Suprapubic skin (tissue), 4 donors: ENCODE measurements around the gene PACS2. TPM values are rescaled to one million over a fixed set of nuclear protein-coding genes. Genes with fewer than 3 reads are reported as not detected.
A peak's percentile ranks its signal among the peaks of the same experiment; 100 is the strongest.

Source experiments
- DNase-seq, 2 donors: peaks; one replicate each; pipeline ENCODE4 v3.0.0-alpha.2; 2019; ENCODE audit warnings: low spot score in 2 of 2
- H3K27ac ChIP-seq: fragments of 200-600 bp; sonication (generic); one replicate; pipeline ENCODE4 v1.5.1; 2019
- H3K27me3 ChIP-seq: fragments of 200-600 bp; sonication (generic); one replicate; pipeline ENCODE4 v1.5.1; 2019
- H3K36me3 ChIP-seq: fragments of 200-600 bp; sonication (generic); one replicate; pipeline ENCODE4 v1.5.1; 2019
- H3K4me1 ChIP-seq: fragments of 200-600 bp; sonication (generic); one replicate; pipeline ENCODE4 v1.5.1; 2019
- H3K4me3 ChIP-seq: fragments of 200-600 bp; sonication (generic); one replicate; pipeline ENCODE4 v1.5.1; 2019; ENCODE audit warnings: mild to moderate bottlenecking
- H3K9me3 ChIP-seq: fragments of 200-600 bp; sonication (generic); one replicate; pipeline ENCODE4 v1.5.1; 2019
- CTCF ChIP-seq, 2 donors: fragments of 200-600 bp in 1 of 2; fragments of 450-650 bp in 1 of 2; sonication (generic) in 1 of 2; IDR thresholded peaks; one replicate each; pipeline ENCODE4 v1.5.1; 2016 to 2019; ENCODE audit warnings: antibody characterized with exemption in 2 of 2, mild to moderate bottlenecking in 1 of 2, moderate library complexity in 1 of 2
- EP300 ChIP-seq: sonication (generic); formaldehyde crosslinking; IDR thresholded peaks from one replicate; pipeline ENCODE4 v1.6.1; 2017; ENCODE audit warnings: antibody characterized with exemption
- POLR2A ChIP-seq, 2 donors: fragments of 450-650 bp; IDR thresholded peaks; one replicate each; pipeline ENCODE4 v1.6.1; 2017; ENCODE audit warnings: antibody characterized with exemption in 2 of 2, mild to moderate bottlenecking in 2 of 2, moderate library complexity in 2 of 2
- POLR2AphosphoS5 ChIP-seq, 3 donors: sonication (generic); formaldehyde crosslinking; IDR thresholded peaks; one replicate each; pipeline ENCODE4 v1.6.1; 2017; ENCODE audit warnings: antibody characterized with exemption in 3 of 3
- WGBS: methylation state at CpG from one replicate; pipeline ENCODE4 v1.1.5; 2018; 5-methylcytosine and 5-hydroxymethylcytosine counted together
- total RNA-seq, 4 donors: library from RNA; depleted of rRNA; stranded (reverse); fragments of >200 nt; gene quantifications; one replicate each; pipeline ENCODE4 v1.1.0, GENCODE V29; 2016

Gene PACS2
- total RNA-seq, 4 donors from 2014 or later, result 41.9 to 100 (median 66.6) TPM

GRCh38 chr14:105388110-105388951, 73.8 kb downstream of the PACS2 start:
- Histone ChIP-seq H3K4me3 (no peak overlapping the region), H3K36me3 (peaks cover 53% of the 10 kb centered on the region), H3K27ac (peak overlapping the region; percentile 42), H3K27me3 (no peaks in the 10 kb centered on the region), H3K9me3 (no peaks in the 10 kb centered on the region), H3K4me1 (peaks cover 49% of the 10 kb centered on the region)
- no peak for DNase-seq
- TF ChIP-seq POLR2AphosphoS5 (IDR thresholded peaks at IDR 0.05), result no peak
- no peak for TF ChIP-seq EP300
- TF ChIP-seq CTCF (IDR thresholded peaks at IDR 0.05), result no peak
- TF ChIP-seq POLR2A (IDR thresholded peaks at IDR 0.05), result no peak
- 88% methylated on average over 11 of the region's 25 CpGs for WGBS

- Histone ChIP-seq H3K27me3 (no peaks in the 10 kb centered on the region), H3K36me3 (peaks cover 47% of the 10 kb centered on the region), H3K9me3 (no peaks in the 10 kb centered on the region), H3K27ac (peak overlapping the region; percentile 42), H3K4me3 (no peak overlapping the region), H3K4me1 (peaks cover 46% of the 10 kb centered on the region)
- no peak for DNase-seq
- TF ChIP-seq CTCF (IDR thresholded peaks at IDR 0.05), result no peak
- TF ChIP-seq POLR2A (IDR thresholded peaks at IDR 0.05), result no peak
- TF ChIP-seq POLR2AphosphoS5 (IDR thresholded peaks at IDR 0.05), result no peak
- TF ChIP-seq EP300, result no peak
- no CpG with 5 or more reads among the region's 16 CpGs for WGBS
These were observed 74.4 kb downstream of the PACS2 start for GRCh38 chr14:105388976-105389375.

- peaks cover 46% of the 10 kb centered on the region for H3K36me3 ChIP-seq
- H3K4me1 ChIP-seq, result peaks cover 41% of the 10 kb centered on the region
- WGBS, result no CpG with 5 or more reads among the region's 12 CpGs
- H3K27ac ChIP-seq, result peak overlapping the region; percentile 42
- TF ChIP-seq POLR2AphosphoS5 (IDR thresholded peaks at IDR 0.05) (no peak), POLR2A (IDR thresholded peaks at IDR 0.05) (no peak), EP300 (no peak), CTCF (IDR thresholded peaks at IDR 0.05) (peak in 1 of 2 donors; percentile 9)
- no peaks in the 10 kb centered on the region for H3K27me3 ChIP-seq
- no peak for DNase-seq
- H3K9me3 ChIP-seq, result no peaks in the 10 kb centered on the region
- no peak overlapping the region for H3K4me3 ChIP-seq
These were observed 75.0 kb downstream of the PACS2 start for GRCh38 chr14:105389534-105389933.

- no peaks in the 10 kb centered on the region for H3K27me3 ChIP-seq
- no peaks in the 10 kb centered on the region for H3K9me3 ChIP-seq
- no peak overlapping the region for H3K4me3 ChIP-seq
- peaks cover 34% of the 10 kb centered on the region for H3K4me1 ChIP-seq
- H3K36me3 ChIP-seq, result peaks cover 46% of the 10 kb centered on the region
- no peak for TF ChIP-seq CTCF (IDR thresholded peaks at IDR 0.05)
- TF ChIP-seq POLR2AphosphoS5 (IDR thresholded peaks at IDR 0.05), result no peak
- no peak for TF ChIP-seq POLR2A (IDR thresholded peaks at IDR 0.05)
- no peak for TF ChIP-seq EP300
- WGBS, result 64% methylated on average over 18 of the region's 27 CpGs
- DNase-seq, result no peak
- H3K27ac ChIP-seq, result peak overlapping the region; percentile 42
These were observed 75.7 kb downstream of the PACS2 start for GRCh38 chr14:105389976-105390848.
